Ovary (tissue), 1 donor: ENCODE results near the gene TACR1.

Source experiments
- EP300 ChIP-seq: sonication (generic); formaldehyde crosslinking; IDR thresholded peaks from one replicate; pipeline ENCODE4 v1.6.1; 2017; ENCODE audit warnings: antibody characterized with exemption
- POLR2A ChIP-seq: fragments of 450-650 bp; IDR thresholded peaks from one replicate; pipeline ENCODE4 v1.6.1; 2017; ENCODE audit warnings: antibody characterized with exemption, mild to moderate bottlenecking, moderate library complexity

GRCh38 chr2:75170889-75171288 lies 28.4 kb downstream of the TACR1 start:
- no peak for TF ChIP-seq POLR2A
- no peak for TF ChIP-seq EP300
